Activated T-cell treated with anti-CD3 and anti-CD28 coated beads for 48 hours (primary cell): ENCODE results near the gene RIPK4.
"Not testable (repeated sequence)": the region's sequence is repeated elsewhere in the genome, so short reads cannot be mapped to it uniquely, and the experiment has no call there.

Source experiments
- DNase-seq: peaks from one replicate; pipeline ENCODE4 v3.0.0-alpha.2; 2020; ENCODE audit warnings: low read depth

The RIPK4 gene

DNA sequence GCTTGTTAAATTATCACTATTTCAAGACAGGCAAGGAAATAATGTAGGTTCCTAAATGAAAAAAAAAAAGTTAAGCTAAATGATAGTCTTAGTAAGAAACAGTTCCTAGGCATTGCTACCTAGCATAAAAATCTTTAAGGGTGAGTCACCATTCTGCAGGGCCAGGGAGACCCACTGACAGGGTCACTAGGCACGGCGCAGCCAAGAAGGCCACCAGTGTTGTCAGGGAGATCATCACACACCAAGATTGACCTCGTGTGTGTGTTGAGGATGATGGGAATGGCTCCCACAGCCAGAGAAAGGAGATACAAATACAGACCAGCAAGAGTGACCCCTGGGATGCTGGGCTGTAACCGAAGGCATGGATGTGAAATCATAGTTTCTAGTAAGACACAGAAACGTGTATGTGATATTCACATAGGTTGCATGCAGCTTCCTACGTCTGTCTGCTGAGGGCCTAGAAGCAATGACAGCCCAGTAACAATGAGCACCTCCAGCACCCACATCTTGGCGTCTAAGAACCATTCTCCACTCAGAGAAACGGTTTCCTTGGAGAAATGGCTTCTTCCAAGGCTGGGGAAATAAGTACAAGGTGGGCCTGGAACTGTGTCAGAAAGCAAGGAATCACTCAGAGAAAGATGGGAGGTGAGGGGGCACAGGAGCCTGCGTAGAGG lies 29.1 kb downstream of the RIPK4 start:
- no peak for DNase-seq

- no peak for DNase-seq
Observed at GRCh38 chr21:41736423-41736822, 30.4 kb downstream of the RIPK4 start.

DNA sequence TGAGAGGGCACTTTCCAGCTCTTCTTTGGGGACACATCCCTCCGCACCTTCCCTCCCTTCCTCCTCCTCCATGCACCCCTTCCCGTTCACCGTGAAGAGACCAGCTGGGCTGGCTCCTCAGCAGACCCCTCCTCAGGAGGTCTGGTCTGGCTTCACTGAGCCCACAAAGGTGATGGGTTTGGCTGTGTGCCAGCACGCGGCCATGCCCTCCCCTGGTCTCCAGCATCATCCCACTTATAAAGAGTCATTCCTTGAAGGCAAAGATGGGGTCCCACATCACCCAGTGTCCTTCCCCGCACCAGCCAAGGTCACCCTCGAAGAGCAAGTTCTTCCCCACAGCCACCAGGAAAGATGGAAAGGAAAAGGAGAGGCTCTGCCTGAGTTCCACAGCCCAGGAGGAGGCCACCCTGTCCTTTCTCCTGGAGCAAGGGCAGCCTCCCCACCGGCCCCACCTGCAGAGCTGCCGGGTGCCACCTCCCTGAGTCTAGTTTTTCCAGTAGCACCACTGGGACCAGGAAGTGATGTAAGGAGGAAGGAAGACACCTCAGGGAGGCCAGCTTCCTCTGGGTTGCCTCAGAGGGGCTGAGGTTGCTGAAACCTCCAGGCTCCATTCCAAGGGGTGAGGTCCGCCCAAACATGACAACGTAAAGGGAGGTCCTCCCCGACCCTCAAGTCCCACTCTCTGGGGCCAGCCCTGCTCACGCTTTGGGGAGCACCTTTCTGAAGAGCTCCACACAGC lies 32.7 kb downstream of the RIPK4 start:
- DNase-seq: no peak

DNA sequence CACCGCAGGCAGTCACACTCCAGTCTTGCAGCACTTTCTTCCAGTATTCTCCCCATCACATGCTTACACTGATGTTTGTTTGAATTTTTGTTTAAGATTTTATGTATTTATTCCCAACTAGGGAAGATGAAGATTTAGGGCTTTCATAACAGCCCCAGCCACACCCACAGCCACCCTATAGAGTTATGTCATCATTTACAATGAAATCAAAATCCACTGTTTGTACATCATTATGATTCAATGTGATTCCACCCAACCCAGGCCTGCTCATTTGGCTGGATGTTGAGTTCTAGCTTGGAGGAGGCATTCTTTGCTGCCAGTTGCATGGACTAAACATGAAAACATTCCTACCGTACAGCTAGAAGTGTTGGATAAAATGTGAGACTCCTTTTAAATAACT lies 35.8 kb downstream of the RIPK4 start:
- no peak for DNase-seq

- DNase-seq: no peak
Observed at GRCh38 chr21:41730367-41730765, 36.5 kb downstream of the RIPK4 start.

DNA sequence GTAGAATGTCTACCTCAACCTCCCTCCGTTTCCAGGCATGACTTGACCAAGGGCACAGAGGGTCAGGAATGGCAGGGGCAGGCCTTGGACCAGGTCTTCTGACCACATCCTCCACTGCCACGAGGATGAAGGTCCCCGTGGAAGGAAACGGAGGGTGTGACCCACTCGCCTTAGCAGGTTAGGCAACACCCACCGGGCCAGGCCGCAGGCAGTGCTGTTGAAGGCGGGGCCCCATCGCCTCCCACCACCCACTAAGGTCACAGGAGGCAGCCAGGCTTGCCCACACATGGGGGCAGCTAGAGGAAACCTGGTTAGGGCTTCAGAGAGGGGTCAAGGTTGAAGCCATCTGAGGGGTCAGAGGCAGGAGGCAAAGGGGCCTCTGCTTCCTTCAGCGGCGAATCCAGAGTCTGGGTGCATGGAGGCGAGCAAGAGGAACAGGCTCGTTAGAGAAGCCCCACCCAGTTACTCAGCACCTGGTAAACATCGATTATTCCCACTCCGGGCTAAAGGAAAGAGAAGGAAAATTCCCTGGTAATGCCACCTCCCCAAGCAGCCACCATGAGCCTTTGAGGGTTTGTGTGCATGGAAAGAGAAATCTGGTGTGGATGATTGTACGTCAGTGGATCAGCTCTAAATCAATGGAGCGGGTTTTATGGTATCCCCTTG lies 37.0 kb downstream of the RIPK4 start:
- DNase-seq: no peak

DNA sequence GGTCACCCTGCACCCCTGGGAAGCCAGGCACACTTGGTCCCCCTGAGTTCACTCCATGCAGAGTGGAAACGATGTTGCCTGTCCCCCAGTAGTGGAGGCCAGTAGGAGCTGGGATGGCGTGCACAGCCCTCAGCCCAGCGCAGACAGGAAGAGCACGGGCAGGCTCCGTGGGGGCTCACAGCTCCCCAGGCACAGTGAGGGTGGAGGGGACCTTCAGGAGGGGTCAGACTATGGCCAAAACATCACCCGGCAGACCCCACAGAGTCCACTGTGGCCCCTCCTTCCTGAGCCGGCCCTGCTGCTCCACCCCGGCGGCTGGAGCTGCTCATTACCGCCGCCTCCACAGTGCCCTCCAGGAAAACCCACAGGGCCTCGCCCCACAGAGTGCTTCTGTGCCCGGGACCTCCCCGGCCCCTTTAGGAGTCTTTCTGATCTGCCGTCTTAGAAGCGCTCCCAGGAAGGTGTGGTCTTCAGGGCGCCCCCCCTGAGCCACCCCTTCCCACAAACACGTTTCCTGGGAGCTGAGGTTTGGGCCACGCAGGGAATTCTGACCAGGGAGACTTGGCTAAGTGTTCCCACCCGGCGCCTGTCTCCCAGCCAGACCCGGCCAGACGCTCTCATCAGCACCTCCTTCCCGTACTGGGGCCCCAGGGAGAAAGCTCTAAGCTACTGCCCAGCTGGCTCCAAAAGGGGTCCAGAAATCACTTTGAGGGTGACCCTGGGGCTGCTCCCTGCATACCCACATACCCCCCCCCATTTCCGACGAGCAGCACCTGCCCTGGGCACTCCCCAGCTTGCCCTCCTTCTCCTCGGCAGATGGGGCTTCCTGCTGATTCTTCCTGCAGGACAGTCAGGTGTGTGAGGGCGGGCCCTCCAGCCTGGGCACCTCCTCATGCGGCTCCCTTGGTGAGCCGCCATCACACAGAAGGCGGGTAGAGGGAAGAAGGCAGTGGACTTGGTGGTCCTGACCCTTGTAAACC lies 38.8 kb downstream of the RIPK4 start:
- DNase-seq: no peak

GRCh38 chr21:41726970-41727783 lies 39.7 kb downstream of the RIPK4 start:
- no peak for DNase-seq

GRCh38 chr21:41726630-41726969 lies 40.3 kb downstream of the RIPK4 start:
- no peak for DNase-seq

DNA sequence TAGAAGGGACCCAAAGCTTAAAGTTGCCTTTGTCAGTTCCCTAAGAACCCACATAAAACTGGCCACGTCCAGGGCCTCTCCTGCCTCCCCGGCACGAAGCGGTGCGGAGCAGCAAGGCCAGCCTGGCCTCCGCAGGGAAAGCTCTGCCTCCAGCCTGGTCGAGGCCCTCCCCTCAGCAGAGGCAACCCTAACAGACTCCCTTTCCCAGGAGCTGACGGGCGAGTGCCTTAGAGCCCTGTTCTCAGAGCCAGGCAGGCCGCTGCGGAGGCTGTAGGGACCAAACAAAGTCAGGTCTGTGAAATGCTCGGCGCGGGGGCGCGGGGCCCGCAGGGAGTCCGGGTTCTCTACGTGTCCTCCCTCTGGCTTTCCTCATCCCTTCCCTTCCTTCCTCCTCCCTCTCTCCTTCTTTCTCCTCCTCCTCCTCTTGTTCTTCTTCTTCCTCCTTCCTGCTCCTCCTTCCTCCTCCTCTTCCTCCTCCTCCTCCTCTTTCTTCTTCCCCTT lies 40.7 kb downstream of the RIPK4 start:
- DNase-seq: no peak

- no peak for DNase-seq
Observed at GRCh38 chr21:41725421-41726031, 41.3 kb downstream of the RIPK4 start.

- not testable (repeated sequence) for DNase-seq
Observed at GRCh38 chr21:41723835-41724234, 43.0 kb downstream of the RIPK4 start.

DNA sequence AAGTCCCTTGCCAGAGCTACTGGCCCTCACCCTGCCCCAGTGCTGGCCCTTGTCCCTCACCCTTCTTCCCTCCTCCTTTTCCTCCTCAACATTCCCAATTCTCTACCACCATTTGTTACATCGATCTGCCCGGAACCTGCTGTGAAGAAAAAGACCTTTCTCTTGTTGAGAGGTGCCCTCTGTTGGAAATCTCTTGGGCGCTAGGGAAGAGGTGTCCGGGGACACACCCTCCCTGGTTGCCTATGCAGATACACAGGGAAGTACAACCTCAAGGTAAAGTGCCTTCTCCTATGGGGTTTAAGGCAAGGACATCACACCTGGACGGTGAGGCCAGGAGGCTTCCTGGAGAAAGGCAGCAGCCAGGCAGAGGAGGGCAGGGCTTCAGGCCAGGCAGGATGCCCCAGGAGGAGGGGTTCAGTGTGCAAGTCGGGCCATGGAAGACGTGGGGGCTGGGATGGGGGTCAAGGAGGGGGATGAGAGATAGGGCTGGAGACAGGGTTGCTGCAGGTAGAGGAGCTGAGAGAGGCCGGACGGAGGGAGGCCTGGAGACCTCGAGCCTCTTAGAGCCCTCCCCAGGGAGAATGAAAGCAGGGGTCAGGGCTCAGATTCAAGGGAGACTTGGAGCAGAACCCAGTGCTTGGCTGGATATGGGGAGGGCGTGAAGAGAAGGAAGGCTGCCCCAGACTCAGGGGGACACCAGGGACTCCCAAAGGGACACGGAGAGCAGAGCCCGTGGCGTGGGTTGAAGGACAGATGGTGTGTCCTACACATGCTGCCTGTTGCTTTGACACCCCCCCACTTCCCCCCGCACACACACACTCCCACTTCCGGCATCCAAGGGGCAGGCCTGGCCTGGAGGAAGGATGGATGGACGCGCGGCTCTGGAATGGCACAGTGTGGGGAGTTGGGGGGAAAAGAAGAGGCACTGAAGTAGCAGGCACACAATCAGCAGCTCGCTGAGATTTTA lies 44.5 kb downstream of the RIPK4 start:
- DNase-seq: no peak

GRCh38 chr21:41720250-41720649 lies 46.6 kb downstream of the RIPK4 start:
- DNase-seq: no peak

GRCh38 chr21:41719691-41720090 lies 47.2 kb downstream of the RIPK4 start:
- DNase-seq: no peak

DNA sequence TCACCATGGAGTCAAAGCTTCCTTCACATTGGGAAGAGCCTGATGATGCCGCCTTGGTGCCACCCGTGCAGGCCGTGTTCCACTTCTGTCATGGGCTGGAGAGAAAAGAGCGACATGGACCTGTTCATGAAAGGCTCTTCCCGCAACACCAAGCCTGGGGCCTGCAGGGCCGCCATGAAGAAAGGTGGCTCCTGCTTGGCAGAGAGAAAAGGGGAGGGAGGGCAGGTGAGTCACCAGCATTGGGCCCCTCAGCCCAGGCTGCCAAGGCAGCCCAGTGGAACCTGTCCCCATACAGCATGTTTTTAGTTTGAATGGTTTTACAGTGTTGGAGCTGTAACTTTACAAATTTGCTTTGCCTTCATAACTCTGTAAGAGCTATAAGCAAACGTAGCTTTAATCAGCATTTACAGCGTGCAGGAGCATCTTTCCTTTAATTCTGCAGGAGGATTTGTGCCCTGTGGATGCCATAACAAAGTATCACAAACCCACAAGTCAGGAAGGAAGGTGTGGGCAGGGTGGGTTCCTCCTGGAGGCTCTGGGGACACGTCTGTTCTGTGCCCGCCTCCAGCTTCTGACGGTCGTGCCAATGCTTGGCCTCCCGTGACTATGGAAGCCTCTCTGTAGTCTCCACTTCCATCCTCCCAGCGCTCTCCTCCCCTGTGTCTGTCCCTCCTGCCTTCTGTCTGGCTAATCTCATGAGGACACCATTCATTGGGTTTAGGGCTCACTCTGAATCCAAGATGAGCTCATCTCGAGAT lies 49.1 kb downstream of the RIPK4 start:
- DNase-seq: no peak

- no peak for DNase-seq
Observed at GRCh38 chr21:41716751-41717150, 50.1 kb downstream of the RIPK4 start.

- no peak for DNase-seq
Observed at GRCh38 chr21:41715649-41716281, 51.1 kb downstream of the RIPK4 start.
